ENCODE data around the gene GNPDA1. TPM values are rescaled to one million over a fixed set of nuclear protein-coding genes. Genes with fewer than 3 reads are reported as not detected.

Gene GNPDA1
- total and polyA plus RNA-seq, 9 of the 15 experiments (the other 6 are each of a cell fraction or from before 2014, with no cell fraction given) = 14.1 to 145 (median 52.2) TPM

- TF ChIP-seq STAT6 (CRISPR knock-in tag; IDR thresholded peaks at IDR 0.05) = no peak
- no peak for TF ChIP-seq CEBPG (CRISPR knock-in tag; IDR thresholded peaks at IDR 0.05)
- TF ChIP-seq CEBPG (tag; conservative IDR thresholded peaks at IDR 0.05 in 1 of 2, IDR thresholded peaks at IDR 0.05 in 1 of 2) = no peak
- TF ChIP-seq FOS (IDR thresholded peaks at IDR 0.05; ENCODE audit: extremely low read depth, insufficient read length) = no peak
- no peak for TF ChIP-seq U2AF1 (optimal IDR thresholded peaks at IDR 0.05; ENCODE audit: low read depth, low read length)
- TF ChIP-seq ZNF224 (CRISPR knock-in tag; IDR thresholded peaks at IDR 0.05) = no peak
- TF ChIP-seq HEY1 (CRISPR knock-in tag; IDR thresholded peaks at IDR 0.05; ENCODE audit: borderline replicate concordance) = no peak
- TF ChIP-seq JUND (IDR thresholded peaks at IDR 0.05; ENCODE audit: borderline replicate concordance, low read depth, low read length) = no peak
- peak; percentile 54; the same call in 1 of the 3 replicates for TF ChIP-seq JUND (tag; IDR thresholded peaks at IDR 0.05; ENCODE audit: borderline replicate concordance, low read depth, low read length)
- peak; percentile 90 for TF ChIP-seq POLR2AphosphoS5 (IDR thresholded peaks at IDR 0.05; ENCODE audit: control insufficient read depth, insufficient read depth, low read depth, low read length)
- peak; percentile 72 for TF ChIP-seq CBFA2T3 (IDR thresholded peaks at IDR 0.05)
- 0 out of 2 replicates have a peak, but pooled peaks have one; percentile 17 for TF ChIP-seq DNMT1 (IDR thresholded peaks at IDR 0.05)
- no peak for TF ChIP-seq ZBTB11 (CRISPR knock-in tag; IDR thresholded peaks at IDR 0.05)
- no peak for TF ChIP-seq SRSF1 (IDR thresholded peaks at IDR 0.05; ENCODE audit: low read depth, low read length)
- TF ChIP-seq E2F5 (CRISPR knock-in tag; IDR thresholded peaks at IDR 0.05) = no peak
- TF ChIP-seq TFAP4 (CRISPR knock-in tag; IDR thresholded peaks at IDR 0.05; ENCODE audit: borderline replicate concordance) = no peak
These were observed 42.8 kb downstream of the GNPDA1 start (continued) for GRCh38 chr5:141969783-141970771.
